CD4-positive, alpha-beta T cell treated with Interleukin-6 for 4 hours (primary cell): ENCODE data around the gene GADL1.
A peak's percentile ranks its signal among the peaks of the same experiment; 100 is the strongest.

Experiments
- DNase-seq: peaks from one replicate; pipeline ENCODE4 v3.0.0-alpha.2; 2020; ENCODE audit warnings: mixed read lengths

The GADL1 gene

DNA sequence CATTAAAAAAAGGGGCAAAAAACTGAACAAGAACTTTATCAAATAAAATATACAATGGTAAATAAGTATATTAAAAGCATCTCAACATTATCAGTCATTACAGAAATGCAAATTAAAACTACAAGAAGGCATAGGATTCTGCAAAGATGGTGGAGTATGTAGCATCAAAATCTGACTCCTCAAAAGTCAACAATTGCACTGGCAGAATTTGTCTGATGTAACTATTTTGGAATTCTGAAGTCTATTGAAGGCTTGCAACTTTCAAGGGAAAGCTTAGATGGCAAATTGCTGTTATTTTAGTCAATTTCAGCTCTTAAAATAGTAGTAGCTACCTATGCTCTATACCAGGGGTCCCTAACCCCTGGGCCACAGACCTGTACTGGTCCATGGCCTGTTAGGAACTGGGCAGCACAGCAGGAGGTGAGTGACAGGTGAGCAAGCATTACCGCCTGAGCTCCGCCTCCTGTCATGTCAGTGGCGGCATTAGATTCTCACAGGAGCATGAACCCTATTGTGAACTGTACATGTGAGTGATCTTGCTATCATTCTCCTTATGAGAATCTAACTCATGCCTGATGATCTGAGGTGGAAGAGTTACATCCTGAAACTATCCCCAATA is 180.5 kb downstream of the GADL1 start:
- DNase-seq: no peak

DNA sequence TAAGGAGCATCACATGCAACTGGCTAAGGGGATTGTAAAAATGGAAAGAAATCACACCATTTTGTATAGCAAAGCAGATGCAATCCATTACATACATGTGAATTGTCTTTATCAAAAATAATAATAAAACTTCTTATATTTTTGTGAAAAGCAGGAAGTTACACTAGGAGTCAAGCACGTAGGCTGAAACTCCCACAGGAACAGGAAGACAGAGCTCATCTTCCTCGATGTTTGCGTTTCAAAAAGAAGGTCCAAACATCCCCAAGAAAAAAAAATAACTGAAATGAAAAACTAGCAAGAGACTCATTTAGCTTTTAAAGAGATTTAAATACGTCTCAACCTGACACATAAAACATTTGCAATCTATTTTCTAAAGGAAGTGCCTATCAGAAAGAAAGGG is 181.5 kb downstream of the GADL1 start:
- DNase-seq: no peak

DNA sequence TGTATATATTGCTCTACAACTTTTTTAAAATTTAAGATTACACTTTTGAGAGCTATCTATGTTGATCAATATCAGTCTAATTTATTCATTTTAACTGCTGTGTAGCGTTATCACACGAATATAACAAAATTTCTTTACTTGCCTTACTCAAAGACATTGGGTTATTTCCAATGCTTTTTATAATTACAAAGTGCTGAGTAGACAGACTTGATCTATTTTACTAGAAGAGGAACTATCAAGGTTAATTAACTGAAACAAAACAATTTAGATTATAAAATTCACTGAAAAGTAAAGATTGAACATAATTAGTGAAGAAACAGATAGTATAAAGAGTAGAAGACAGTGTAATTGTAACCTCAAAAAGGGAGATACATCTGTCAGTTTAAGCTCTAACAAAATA is 182.6 kb downstream of the GADL1 start:
- DNase-seq: no peak

DNA sequence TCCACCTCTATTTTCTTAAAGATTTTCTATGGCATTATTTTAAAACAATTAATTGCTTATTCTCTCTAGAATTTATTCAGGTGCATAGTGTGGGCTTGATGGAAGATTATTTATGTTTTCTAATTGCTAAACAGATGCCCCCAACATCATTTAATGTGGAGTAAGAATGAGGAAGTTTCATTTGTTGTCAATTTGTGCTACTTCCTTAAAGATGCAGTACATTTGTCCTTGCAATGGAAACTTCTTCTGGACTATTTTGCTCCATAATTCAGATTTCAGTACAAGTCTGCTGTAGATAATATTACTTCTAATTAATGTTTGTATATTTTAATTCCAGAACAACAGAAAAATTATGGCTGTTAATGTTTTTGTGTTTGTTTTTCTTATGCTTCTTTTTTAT is 183.3 kb downstream of the GADL1 start:
- no peak for DNase-seq

DNA sequence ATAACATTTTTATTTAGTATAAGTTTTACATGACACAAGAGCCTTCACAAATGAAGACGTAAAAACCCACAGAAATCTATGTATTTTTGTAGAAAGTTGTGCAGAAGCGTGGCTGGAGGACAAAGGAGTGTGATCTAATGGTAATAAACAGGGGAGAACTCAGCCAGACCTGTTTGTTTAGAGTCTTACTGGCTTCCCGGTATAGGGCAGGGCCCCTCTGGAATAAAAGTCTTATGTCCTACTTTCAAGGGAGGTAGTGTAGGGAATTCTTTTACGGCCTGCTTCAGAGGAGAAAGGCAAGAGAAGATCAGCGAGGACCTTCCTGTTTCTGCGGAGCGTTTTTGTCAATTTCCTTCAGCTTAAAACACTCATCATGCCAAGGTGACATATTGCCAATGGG is 184.4 kb downstream of the GADL1 start:
- DNase-seq: no peak

DNA sequence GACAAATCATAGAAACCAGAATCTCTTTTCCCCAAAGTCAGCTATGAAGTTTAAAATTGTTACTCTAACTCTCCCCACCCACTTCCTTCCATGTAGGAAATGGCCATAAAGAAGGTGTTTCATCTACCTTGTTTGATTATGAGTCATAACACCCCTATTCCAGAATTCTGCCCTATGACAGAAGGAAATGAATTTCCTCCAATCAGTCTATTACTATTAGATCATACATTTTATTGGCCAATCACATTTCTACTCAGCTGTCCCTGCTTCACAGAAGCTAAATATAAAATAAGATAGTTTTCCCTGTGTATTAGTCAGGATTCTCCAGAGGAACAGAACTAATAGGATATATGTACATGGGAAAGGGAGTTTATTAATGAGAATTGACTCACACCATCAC is 186.0 kb downstream of the GADL1 start:
- no peak for DNase-seq

DNA sequence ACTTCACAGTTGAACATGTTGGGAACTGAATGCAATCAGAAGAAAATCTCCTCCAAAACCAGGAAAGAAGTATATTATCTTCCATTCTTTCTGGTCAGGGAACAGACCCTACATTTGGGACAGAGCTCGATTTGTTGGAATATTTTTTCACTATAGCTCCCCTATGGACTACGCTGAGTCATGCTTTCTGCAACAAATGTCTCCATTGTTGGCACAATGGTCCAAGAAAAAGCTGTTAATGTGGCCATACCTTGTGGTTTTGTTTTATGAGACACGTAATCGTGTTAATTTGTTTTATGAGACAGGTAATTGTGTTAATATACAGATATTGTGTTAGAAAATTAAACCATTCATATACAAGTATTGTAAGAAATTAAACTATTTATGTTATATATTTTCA is 186.6 kb downstream of the GADL1 start:
- no peak for DNase-seq

DNA sequence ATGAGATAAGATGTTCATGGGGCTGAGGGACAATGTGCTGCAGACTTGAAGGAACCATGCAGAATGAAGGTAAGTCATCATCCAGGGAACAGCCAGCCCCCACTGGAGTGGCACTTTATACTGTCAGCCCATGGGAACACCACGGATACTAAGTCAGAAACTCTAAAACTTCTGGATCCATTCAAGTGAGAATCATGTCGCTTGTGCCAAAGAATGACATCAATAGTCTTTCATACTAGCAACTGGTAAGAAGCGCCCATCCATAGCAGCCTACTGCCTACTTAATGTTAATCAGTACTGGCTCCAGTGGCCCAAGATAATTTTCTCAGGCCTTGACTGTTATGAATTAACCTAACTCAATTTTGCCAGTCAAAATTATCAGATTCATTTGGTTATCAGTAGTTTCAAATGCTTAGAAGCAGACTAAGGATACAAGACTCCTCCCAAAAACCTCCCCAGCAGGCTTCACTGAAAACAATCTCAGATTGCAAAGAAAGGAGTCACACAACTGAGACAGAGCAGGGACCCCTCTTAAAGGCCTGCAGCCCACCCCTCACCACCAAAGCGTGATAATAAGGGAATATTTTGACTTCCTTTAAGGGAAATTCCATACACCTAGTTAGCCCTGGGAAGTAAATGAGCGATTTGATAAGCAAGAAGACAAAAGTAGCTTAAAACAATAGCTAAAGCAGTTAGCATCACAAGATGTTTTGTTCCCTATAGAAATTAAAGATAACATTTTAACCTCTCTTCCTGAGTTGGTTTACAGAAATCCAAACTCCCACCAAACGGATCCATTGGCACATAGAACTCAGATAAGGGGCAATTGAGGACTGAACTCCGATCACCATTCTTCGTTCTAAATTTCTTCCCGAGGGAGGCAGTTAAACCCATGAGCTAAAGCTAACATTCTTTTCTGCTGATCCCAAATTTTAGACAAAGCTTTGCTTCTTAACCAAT is 189.2 kb downstream of the GADL1 start:
- DNase-seq: no peak

DNA sequence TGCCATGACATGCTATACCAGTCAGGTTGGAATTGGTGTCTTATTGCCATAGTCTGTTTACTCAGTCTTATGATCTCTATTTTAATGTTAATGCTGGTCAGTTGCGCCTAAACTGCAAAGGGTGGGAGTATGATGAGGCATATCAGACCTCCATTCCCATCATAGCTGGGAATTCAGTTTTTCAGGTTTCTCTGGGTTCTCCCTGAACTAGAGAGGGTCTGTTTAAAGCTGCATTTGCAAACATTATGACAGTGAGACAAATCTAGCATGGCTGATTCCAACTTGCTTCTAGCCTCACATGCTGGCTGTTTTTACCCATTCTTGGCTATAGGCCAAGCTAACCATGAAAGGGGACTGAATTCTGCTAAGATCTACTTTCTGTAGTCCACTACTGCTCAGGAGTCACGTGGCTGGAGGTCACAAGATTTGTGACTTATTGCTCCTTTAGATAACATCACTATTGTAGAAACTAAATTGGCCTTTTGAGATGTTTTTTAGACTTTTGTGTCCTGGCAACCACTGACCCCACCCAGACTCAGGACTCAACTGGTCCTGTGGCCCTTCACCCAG is 191.5 kb downstream of the GADL1 start:
- no peak for DNase-seq

DNA sequence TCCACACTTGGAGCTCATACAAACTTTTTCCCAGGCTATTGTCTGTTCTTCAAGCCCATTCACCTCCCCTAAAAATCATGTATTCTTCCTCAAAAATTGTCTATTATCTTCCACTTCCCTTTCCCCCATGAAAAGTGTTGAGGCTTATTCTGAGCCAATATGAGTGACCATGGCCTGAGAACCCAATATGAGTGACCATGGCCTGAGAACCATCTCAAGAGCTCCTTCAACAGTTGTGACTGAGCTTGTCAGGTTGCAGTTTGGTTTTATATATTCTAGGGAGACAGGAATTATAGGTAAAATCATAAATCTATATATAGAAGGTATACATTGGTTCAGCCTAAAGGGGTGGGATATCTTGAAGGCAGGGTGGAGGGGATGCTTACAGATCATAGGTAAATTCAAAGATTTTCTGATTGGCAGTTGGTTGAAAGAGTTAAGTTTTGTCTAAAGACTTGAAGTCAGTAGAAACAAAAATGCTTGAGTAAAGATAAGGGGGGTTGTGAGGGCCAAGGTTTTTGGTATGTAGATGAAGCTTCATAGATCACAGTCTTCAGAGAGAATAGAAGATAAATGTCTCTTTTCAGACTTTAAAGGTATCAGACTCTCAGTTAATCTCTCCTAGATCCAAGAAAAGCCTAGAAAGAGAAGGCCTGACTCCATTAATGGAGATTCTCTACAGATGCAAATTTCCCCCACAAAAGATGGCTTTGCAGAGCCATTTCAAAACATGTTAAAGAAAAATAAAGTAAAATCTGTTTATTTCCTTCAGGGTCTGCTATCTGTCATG is 192.2 kb downstream of the GADL1 start:
- no peak for DNase-seq

DNA sequence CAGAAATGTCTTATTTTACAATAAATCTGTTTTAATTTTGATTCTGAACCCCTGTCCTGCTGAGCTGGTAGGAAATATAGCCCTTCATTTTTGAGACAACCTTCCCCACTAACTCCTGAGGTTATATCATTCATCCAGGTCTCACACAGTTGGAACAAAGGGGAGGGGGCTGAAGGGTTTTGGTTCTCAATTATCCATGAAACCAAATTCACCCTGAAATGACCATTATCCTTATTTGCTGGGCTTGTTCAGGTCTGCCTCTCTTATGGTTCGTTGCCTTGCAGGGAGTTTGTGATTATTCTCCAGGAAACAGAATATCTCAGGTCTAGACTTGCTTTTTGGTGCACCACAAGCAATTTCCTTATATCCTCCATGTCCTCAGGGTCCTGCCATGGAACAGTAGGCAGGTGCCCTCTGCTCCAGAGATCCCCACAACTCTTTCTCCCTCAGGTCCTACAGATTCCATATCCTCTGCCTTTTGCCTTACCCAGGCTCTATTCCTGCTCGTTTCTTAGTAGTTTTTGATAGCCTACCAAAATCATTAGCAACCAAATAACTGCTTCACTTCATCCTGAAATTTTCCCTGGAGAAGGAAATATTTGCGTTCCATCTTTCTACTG is 193.6 kb downstream of the GADL1 start:
- no peak for DNase-seq

DNA sequence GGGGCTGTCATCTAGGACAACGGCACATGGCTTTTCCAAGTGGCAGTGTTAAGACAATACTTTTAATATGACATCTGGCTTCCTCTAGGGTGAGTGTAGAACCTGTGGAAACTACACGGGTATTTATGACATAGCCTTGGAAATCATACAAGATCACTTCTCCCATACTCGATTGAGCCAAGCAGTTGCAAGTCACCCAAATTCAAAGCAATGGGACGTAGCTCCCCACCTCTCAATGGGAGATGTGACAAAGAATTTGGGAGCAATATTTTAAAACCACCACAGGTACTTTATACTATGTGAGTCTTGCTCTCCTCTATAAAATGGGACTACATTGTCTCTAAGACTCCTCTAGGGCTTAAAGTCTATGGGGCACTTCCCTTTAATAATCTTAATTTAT is 194.5 kb downstream of the GADL1 start:
- no peak for DNase-seq

DNA sequence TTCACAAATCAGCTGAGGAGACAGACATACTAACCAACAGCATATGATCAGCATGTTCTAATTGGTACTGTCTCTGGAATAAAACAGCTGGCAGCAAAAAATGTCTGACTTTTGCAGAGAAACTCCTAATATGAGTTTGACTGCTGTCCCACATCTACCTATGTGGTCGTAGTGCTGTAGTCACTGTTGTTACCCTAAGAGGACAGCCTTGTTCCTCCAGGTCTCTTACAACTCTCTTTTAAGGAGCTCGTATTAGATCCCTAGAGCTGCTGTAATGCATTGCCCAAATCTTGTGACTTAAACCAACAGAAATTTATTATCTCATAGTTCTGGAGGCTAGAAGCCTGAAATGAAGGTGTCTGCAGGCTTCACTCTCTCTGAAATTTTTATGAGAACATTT is 195.9 kb downstream of the GADL1 start:
- no peak for DNase-seq

DNA sequence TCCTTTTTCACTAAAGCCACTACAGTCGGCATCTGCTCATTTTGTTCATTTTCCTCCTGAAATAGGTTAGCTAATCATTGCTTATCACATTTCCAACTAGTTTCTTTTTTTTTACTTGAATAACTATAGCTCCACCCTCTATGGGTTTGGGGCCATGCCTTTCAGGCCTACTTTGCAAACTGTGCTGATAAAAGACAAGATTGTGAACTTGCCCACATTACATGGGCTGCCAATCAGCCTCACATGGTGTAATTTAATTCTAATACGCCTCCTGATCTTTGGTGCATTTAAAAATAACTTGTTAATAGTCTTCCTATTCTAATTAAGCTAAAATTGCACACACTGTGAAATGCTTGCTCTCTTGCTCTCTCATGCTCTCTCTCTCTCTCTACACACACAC is 197.6 kb downstream of the GADL1 start:
- DNase-seq: no peak

DNA sequence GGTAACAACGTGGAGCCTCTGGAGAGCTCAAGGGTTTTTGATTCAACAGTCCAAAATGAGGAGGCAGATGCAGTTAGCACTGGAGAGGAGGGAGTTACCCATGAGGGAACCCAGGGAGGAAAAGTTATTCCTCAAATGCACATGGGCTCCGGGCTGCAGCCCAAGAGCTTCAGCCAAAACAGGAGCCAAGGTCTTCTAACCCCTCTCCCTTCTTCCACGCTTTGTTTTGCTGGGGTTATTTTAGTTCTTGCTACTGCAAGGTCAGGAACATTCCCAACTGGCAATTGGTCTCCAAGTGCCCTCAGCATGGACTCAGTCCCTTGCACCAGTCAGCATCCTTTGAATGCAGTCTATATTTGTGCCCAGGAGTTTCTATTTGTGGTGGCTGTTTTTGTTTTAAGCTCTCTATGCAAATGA is 198.1 kb downstream of the GADL1 start:
- no peak for DNase-seq

DNA sequence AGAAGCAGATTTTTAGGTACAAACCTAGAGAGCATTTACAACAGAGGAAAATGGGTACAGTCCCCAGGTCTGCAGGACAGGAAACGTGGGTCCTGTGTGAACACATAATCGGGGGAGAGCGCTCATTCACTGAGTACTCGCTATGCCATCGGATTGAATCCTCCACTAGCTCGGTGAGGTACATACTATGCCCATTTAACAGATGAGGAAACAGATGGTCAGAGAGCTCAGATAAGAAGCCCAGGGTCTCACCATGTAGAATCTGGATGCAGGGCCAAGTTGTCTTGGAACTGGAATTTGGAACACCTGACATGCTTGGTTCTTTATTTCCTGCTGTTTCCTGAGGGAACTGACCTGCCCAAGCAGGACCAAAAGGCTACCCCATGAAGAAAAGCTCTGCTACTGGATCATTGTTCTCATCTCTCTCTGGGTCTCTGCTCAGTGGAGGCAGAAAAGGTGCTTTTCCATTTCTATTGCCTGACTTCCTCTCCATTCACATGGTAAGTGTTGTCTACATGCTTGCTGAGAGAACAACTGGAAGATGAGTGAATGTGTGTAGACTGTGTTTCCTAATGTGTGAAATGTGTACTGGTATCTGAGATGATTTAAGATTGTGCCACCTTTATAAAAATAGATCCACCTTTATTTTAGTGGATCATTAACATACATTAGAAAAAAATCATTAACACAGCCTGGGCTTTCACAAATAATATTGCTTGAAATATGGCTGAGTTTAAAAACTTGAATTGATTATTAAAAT is 199.0 kb downstream of the GADL1 start:
- no peak for DNase-seq

DNA sequence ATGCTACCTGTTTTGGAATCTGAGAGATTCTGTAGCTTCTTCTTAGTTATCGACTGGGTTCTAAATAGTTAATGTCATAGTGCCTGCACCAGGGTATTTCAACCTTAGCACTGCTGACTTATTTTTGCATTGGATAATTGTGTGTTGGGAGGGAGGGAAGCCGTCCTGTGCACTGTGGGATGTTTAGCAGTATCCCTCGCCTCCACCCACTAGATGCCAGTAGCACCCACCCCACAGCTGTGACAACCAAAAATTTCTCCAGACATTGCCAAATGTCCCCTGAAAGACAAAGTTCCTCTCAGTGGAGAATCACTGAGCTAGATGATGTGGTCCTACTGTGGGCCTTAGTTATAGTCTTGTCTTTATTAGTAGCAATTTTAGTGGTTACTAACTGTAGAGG is 199.8 kb downstream of the GADL1 start:
- no peak for DNase-seq

DNA sequence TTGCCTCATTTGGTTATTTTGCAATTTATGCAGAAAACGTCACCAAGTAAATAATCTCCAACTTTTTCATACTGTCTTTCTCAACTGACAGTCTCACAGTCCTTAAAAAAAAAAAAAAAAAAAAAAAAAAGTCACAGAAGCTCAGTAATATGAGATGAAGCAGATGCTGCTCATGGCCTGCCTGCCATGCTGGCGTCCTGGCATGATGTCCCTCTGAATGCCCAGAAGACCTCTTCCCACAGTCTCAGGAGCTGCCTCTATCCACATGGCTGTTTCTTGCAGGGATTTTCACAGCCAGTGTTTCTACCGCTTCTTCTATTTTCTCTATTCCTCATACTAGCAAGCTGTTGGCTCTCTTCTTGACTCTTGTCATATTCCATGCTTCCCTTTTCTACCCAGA is 200.3 kb downstream of the GADL1 start:
- no peak for DNase-seq

DNA sequence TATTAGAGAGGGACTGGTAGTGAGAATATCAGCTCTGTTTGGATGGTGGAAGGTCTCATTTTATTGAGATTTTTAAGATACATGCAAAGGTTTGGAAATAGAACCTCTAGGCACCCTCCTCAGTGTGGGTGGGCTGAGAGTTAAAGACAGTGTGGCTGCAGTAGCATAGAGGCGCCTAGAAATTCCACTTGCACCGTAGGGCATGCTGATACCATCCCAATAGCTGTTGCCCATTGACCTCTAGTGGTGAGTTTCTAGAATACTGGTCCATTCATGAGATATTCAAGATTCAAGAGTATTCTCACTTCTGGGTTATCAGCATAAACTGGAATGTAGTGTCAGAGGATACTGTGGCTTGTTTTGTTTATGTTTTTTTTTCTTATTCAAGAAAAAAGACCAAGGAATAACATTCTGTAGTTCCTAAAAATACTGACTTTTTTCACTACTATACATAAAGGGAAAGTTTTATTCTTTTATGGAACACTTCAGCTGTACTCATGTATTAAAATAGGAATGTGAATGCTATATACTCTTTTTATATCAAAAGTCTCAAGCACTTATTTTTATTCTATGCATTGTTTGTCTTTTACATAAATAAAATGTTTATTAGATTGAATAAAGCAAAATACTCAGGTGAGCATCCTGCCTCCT is 200.9 kb downstream of the GADL1 start:
- peak; percentile 60 for DNase-seq

DNA sequence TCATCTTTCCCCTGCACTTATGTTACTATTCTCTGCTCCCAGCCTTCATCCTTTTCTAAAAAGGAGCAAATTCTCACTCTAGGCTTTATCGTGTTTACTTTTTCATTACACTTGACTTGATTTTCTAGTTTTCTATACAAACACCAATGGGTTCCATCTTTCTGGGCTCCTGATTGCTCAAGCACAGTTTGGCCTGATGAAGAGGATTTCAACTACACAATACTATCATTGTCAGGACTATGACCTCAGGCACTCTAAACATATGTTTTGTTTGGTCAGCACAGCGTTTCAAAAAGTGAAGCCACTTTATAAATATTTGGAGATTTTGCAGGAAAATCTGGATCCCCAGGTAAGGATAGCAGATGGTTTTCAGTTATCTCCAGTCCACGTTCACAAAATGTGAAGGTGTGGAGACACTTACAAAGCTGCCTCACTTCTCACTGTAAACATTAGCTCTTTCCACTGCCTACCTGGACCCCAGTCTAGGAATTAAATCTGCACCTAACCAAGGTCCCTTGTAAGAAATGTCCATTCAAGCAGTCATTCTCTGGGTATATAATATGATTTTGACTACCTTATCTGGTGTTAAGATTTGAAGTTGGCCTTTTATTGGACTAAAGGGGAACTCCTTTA is 201.8 kb downstream of the GADL1 start:
- DNase-seq: no peak

DNA sequence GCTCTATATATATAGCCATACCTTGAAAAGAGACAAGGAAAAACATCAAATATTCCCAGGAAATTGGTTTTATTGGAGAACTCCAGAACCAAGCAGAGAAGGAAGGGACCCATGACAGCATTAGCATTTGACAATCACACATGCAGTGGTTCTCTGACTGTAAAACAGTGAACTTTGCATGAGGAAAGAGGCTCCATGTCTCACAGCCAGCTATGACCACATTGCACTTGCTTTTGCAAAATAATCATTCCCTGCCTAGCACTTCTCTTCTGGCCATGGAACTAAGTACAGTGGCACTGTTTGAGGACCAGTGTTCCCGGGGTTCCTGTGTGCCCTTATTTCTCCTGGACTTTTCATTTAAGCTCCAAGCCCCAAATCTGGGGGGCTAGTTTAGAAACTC is 202.5 kb downstream of the GADL1 start:
- no peak for DNase-seq
